ENCODE results near the gene CPEB2.

DNA sequence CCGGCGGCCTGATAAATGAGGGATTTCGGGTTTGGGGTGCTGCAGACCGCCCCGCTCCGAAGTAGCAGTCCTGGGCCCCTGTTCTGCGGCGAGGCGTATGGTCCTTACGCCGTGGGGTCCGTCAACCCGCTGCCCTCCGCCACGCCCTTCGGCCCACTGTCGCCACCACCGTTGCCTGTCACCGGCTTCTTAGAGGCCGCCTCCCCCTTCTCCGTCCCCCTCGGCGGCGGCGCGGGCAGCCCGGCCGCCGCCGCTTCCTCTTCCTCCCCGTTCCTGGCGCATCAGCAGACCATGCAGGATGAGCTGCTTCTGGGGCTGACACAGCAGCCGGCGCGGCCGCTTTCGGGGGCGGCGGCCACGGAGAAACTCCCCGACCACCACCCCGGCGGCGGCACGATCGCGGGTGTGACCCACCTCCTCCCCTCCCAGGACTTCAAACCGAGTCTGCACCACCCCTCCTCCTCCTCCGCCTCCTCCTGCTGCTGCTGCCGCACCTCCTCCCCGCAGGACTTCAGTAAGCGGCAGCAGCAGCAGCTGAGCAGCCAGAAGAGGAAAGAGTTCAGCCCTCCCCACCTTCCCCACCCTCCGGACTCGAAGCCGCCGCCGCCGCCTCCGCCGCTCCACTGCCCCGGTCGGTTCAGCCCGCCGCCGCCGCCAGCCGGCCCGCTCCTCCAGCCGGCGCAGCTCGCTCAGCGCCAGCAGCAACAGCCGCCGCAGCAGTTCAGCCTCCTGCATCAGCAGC, 549 bp downstream of the CPEB2 start:
- TF ChIP-seq, protein P1, sequence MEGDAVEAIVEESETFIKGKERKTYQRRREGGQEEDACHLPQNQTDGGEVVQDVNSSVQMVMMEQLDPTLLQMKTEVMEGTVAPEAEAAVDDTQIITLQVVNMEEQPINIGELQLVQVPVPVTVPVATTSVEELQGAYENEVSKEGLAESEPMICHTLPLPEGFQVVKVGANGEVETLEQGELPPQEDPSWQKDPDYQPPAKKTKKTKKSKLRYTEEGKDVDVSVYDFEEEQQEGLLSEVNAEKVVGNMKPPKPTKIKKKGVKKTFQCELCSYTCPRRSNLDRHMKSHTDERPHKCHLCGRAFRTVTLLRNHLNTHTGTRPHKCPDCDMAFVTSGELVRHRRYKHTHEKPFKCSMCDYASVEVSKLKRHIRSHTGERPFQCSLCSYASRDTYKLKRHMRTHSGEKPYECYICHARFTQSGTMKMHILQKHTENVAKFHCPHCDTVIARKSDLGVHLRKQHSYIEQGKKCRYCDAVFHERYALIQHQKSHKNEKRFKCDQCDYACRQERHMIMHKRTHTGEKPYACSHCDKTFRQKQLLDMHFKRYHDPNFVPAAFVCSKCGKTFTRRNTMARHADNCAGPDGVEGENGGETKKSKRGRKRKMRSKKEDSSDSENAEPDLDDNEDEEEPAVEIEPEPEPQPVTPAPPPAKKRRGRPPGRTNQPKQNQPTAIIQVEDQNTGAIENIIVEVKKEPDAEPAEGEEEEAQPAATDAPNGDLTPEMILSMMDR (IDR thresholded peaks at IDR 0.05 in 4 of 5, conservative IDR thresholded peaks at IDR 0.05 in 1 of 5): no peak
- no peak for TF ChIP-seq POLR2A (IDR thresholded peaks at IDR 0.05)
